HG03097 (cell line): Measurements from ENCODE around the gene LTK.

Experiments used
- ATAC-seq: cut with Tn5 transposase; IDR thresholded peaks from one replicate; pipeline ENCODE4 v1.9.1; 2021; ENCODE audit not compliant: unreplicated experiment, low FRiP score

LTK gene

DNA sequence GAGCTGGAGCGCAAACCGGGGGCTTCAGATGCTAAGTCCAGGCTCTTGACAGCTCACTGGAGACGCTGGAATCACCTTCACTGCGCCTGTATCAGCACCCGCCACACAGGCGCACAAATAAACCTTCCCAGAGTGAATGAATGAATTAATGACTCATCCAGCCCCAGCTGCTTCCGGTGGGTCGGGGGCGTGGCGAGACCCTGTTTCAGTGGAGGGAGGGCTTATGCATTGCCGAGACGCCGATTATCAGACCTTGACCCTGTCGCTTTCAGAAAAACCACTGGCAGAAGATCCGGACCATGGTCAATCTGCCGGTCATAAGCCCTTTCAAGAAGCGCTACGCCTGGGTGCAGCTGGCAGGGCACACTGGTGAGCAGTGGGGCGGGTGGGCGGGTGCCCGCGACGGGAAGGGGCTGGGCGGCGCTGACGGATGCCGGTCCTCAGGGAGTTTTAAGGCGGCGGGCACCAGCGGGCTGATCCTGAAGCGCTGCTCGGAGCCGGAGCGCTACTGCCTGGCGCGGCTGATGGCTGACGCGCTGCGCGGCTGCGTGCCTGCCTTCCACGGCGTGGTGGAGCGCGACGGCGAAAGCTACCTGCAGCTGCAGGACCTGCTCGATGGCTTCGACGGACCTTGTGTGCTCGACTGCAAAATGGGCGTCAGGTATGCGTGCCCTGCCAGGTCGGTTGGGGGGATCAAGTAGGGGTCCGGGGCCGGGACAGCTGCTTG lies 12.3 kb downstream of the LTK start:
- ATAC-seq, result peak; percentile 44

GRCh38 chr15:41499109-41499851 lies 14.3 kb downstream of the LTK start:
- ATAC-seq, result no peak

GRCh38 chr15:41498657-41499056 lies 15.0 kb downstream of the LTK start:
- ATAC-seq, result no peak

DNA sequence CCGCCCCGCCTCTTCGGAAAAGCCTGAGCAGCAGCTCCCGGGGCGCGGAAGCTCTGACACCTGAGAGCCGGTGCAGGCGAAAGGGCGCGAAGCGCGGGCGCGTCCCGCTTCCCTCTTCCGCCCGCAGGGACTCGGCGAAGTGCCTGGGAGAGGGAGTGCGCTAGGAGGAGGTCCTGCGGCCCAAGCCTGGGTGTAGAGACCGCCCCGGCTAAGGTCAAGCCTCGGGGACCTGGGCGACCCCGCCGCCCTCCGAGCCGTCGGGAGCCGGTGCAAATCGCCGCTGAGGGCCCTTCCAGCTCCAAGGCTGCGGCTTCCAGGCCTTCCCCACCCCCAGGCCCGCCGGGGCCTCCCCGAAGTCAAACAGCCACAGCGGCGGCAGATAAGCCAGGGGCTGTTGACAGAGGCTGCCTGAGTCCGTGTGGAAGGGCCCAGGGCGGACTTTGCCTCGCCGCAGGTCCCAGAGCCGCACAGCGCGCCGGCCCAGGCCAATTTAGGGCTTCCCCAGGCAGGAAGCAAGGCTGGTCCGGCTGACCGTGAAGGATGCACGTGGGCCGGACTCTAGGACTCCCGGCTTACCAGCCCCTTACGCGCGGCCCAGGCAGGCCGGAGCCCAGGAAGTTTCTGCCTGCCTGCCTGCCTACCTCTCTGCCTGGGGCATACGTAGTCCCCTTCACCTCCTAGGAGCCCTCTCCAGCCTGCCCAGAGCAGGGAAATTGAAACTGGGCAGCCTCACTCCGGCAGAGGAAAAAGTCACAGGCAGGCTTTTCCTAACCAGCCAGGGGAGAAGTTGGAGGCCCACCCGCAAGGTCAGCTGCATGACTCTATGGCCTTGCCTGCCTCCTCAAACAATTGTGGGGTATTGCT lies 17.7 kb downstream of the LTK start:
- ATAC-seq, result no peak

GRCh38 chr15:41494922-41495735 lies 18.5 kb downstream of the LTK start:
- ATAC-seq, result no peak

DNA sequence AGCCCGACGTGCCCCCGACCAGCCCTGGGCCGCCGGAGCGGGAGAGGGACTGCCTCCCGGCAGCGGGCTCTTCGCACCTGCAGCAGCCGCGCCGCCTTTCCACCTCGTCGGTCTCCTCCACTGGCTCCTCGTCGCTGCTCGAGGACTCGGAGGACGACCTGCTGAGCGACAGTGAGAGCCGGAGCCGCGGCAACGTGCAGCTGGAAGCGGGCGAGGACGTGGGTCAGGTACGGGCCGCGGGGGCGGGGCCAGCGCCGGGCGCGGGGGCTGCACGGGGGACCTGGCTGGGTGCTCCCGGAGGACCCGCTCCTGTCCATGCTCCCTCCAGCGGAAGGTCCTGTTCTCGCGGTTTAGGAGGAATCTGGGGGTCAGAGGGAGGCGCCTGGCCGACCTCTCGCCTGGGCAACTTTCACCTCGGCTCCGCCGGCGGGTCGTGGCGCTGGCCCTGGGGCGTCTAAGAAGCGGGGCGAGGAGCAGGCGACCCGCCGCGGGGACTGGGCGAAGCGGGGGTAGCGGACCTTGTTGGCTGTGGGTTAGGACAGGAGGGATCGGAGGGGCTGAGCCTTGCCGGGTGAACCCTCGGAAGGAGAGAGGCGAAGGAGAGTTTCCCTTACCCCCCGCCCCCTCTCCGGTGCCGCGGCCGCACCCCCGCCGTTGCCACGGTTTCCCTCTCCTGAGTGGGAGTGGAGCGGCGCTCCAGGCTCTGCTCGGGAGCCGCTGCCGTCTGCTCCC lies 19.3 kb downstream of the LTK start:
- peak; percentile 5 for ATAC-seq

DNA sequence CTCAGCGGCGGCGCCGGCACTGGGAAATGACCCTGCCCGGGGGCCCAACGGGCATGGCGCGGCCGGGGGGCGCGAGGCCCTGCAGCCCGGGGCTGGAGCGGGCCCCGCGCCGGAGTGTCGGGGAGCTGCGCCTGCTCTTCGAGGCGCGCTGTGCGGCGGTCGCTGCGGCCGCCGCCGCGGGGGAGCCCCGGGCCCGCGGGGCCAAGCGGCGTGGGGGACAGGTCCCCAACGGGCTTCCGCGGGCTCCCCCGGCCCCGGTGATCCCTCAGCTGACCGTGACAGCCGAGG lies 19.8 kb downstream of the LTK start:
- no peak for ATAC-seq

GRCh38 chr15:41493205-41493901 lies 20.3 kb downstream of the LTK start, which contains the start of gene ITPKA:
Gene ITPKA (plus strand): TSS chr15:41493874. CDS start chr15:41493928, 54 bp downstream.
- ATAC-seq, result peak; percentile 56

DNA sequence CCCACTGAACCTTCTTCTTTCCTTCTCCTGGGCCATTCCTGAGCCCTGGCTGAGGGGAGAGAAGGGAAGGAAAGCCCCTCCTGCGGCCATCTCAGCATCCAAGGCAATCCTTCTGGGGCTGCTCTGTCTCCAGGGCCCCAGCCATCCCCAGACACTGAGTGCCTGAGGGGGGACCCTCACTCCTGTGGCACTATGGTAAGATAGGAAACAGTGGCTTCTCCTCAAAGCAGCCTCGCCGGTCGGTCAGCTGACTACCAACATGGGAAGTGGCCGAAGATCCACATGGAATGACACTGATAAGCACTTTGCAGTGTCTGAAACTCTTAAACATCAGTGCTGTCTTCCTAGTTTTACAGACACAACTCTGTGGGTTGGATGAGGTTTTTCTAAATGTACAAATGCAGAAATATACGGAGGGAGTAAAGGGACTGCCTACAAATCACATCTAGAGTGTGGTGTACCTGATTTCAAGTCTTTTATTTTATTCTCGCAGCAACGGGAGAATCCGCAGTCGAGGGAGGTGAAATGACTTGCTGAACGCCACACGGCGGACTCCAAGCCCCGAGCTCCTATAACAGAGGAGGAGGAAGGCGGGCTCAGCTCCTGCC lies 20.9 kb downstream of the LTK start:
- no peak for ATAC-seq

DNA sequence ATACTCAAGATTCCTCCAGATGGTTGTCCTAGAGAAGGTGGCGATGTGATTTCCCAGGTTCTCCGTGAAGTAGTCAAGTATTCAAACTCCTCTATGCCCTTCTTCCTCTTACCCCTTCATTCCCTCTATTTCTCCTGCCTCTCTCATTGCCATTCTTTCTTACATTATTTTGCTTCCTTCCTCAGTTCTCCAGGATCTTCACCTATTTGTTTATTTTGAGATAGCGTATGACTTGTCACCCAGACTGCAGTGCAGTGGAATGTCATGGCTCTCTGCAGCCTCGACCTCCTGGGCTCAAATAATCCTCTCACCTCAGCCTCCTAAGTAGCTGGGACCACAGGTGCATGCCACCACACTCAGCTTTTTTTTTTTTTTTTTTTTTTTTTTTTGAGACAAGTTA lies 21.7 kb downstream of the LTK start:
- ATAC-seq, result no peak

- ATAC-seq, result no peak
Observed at GRCh38 chr15:41490355-41490754, 23.3 kb downstream of the LTK start.

GRCh38 chr15:41489641-41490040 lies 24.0 kb downstream of the LTK start:
- no peak for ATAC-seq

DNA sequence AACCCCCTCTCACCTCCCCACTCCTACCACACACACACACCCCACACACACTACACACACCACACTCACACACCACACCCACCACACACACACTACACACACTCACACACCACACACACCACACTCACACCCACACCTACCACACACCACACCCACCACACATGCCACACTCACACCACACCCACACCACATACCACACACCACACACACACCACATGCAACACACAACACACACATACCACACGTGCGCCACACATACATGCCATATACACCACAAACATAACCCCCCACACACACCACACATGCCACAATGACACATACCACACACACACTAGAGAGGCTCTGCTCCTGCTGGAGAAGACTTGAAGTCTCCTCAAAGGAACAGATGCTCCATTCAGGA lies 25.8 kb downstream of the LTK start:
- ATAC-seq, result no peak

DNA sequence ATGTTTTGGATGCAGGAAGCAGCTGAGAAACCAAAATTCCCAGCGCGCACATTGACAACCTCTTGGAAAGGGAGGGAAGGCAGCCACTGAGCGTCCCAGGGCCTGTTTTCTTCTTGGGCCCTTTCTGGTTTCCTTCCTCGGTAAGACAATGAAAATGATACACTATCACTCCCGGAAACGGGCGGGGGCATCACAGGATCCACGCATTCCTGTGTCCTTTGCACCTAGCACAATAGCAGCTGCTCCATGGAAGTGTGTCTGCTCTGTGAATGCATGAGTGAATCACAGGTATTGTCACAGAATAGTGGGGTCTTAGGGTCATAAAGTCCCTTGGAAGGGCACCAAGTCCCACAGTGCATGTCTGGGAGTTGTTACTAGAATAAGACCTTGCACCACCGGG lies 26.2 kb downstream of the LTK start:
- no peak for ATAC-seq

- ATAC-seq, result no peak
Observed at GRCh38 chr15:41486286-41486685, 27.3 kb downstream of the LTK start.

DNA sequence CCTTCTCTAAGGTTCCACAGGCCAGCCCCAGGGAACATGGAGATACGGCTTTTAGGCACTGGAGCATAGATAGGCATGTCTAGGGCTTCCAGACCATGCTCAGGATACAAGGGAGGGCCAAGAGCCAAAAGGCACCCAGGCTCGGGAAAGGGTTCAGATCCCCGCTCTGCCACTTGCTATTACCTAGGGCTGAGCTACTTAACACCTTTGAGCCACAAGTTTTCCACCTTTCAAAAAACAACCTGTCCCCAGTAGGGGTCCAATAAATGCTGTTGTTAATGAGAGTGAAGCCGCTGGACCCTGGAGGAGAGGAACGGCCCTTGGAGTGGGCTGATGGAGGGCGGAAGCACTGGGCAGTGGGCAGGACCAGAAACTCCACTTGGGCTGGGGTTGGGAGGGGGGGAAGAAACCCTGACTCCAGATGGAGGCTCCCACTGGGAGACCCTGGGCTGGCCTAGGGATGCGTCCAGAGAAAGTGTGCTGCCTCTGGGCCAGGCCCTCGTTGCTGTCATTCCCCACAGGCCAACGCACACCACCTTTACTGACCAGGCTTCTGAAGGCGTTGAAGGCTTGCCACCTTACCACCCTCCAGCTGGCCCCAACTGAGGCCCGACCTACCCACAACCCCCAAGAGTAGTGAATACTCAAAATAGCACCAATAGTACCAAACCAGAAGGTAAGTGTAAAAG lies 28.5 kb downstream of the LTK start:
- no peak for ATAC-seq

DNA sequence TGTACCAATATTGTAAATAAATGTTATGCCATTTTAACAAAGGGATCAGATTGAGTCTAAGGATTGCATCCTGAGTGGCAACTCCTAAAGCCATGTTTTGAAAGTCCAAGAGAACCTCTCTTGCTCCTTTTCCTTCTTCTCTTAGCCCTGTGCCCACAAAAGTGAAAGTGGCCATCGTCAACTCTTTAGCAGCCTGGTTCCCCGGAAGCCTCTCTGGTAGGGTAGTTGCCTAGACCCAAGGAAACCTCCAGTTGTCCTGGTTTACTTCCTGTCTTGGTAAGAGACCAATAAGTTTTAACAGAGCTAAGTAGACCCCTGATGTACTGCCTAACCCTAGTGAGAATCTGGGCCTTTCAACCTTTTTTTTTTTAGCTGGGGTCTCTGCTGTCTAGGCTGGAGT lies 30.1 kb downstream of the LTK start:
- ATAC-seq, result peak; percentile 6

GRCh38 chr15:41483115-41483514 lies 30.5 kb downstream of the LTK start:
- peak; percentile 56 for ATAC-seq
